ENCODE results near the gene PPIF. TPM values are rescaled to one million over a fixed set of nuclear protein-coding genes. Genes with fewer than 3 reads are reported as not detected.
A peak's percentile ranks its signal among the peaks of the same experiment; 100 is the strongest.

PPIF gene
- total and polyA plus RNA-seq, 2 experiments from 2014 or later = 86.6 to 143 TPM

DNA sequence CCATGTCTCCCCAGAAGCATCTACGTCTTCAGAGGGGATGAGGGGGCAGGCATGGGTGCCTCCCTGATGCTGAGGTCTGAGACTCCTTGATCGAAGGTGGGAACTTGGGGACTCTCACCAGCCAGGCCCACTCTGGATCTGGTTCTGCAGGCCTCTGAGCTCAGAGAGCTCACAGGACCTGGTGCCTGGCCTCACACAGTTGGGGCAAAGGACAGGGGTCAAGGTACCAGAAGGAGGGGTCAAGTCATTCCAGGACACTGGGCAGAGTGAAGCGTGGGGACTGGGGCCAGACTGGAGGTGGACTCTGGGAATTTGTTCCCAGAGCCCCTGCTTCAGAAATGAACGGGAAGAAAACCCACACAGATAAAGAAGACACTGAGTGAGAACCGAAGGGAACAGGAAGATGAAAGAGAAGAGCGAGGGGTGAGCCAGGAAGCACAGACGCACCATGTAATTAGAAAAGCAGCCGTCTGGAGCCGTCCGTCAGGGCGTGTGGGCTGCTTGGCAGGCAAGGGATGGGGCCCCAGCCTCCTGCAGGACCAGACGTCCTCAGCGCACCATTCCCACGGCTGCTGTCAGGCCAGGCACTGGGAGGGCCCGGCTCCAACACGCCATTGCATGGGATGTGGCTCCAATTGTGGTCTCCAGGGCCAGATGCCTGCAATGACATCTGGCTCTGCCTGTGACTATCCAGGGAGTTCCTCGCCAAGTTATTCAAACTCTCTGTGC is 50.5 kb downstream of the PPIF start:
- H3K27me3 ChIP-seq = no peaks in the 10 kb centered on the region
- peak overlapping the region; percentile 96 for H3K27ac ChIP-seq
- TF ChIP-seq, protein P1, sequence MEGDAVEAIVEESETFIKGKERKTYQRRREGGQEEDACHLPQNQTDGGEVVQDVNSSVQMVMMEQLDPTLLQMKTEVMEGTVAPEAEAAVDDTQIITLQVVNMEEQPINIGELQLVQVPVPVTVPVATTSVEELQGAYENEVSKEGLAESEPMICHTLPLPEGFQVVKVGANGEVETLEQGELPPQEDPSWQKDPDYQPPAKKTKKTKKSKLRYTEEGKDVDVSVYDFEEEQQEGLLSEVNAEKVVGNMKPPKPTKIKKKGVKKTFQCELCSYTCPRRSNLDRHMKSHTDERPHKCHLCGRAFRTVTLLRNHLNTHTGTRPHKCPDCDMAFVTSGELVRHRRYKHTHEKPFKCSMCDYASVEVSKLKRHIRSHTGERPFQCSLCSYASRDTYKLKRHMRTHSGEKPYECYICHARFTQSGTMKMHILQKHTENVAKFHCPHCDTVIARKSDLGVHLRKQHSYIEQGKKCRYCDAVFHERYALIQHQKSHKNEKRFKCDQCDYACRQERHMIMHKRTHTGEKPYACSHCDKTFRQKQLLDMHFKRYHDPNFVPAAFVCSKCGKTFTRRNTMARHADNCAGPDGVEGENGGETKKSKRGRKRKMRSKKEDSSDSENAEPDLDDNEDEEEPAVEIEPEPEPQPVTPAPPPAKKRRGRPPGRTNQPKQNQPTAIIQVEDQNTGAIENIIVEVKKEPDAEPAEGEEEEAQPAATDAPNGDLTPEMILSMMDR (IDR thresholded peaks at IDR 0.05; ENCODE audit: low read depth, low read length) = no peak
- no peak overlapping the region for H3K4me3 ChIP-seq
- peaks cover 44% of the 10 kb centered on the region for H3K4me1 ChIP-seq (ENCODE audit: low read depth)
- peaks cover 5% of the 10 kb centered on the region for H3K36me3 ChIP-seq
- peak in 1 of 2 donors; percentile 74 for DNase-seq (ENCODE audit: low read depth in 1 of 2, low spot score in 1 of 2)
- no peaks in the 10 kb centered on the region for H3K9me3 ChIP-seq (ENCODE audit: low read depth)

DNA sequence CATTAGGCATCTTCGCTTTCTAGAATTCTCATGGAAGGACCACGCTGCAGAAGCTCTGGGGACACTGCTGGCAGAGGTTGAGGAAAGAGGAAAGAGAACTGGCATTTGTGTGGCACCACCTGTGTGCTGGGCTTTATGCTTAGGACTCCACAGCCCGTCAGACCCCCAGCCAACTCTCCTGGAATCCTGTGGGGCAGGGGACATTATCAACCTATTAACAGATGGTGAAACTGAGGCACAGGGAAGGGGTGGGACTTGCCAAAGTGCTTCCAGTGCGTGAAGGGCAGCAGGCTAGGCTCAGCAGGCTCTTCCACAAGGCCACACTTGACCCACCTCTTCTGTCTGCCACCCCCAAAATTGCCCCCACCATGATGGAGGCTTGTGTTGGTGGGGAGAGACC is 51.4 kb downstream of the PPIF start:
- TF ChIP-seq, protein P1 (IDR thresholded peaks at IDR 0.05; ENCODE audit: low read depth, low read length) = no peak
- no peaks in the 10 kb centered on the region for H3K9me3 ChIP-seq (ENCODE audit: low read depth)
- peak overlapping the region; percentile 96 for H3K27ac ChIP-seq
- H3K36me3 ChIP-seq = peaks cover 5% of the 10 kb centered on the region
- H3K4me3 ChIP-seq = no peak overlapping the region
- DNase-seq (ENCODE audit: low read depth in 1 of 2, low spot score in 1 of 2) = no peak
- H3K27me3 ChIP-seq = no peaks in the 10 kb centered on the region
- H3K4me1 ChIP-seq (ENCODE audit: low read depth) = peaks cover 54% of the 10 kb centered on the region

DNA sequence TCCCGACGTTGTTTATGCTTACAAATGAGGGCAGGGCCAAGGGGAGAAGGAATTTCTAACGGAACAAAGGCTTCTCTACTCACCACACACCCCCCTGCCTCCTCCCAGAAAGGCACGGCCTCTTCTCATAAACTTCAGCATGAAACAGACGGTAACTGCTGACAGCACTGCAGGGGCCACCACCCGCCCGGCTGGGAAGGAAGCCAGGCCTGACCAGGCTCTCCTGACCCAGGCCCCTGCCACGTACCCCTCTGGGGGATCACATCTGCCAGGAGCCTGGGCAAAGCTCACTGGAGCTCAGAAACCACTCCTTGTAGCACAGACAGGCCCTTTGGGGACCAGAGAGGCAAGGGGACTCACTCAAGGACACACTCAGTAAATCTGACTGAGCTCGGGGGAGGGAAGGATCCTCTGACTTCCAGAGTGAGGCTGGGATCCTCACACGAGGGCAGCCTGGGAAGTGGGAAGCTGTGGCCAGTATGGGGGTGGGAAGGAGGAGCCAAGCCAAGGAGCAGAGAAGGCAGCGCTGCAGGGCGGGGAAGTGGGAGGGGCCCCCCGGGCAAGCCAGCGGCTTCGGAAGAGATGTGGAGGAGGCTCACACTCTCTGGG is 52.1 kb downstream of the PPIF start:
- TF ChIP-seq, protein P1 (IDR thresholded peaks at IDR 0.05; ENCODE audit: low read depth, low read length) = no peak
- no peak overlapping the region for H3K4me3 ChIP-seq
- peaks cover 3% of the 10 kb centered on the region for H3K36me3 ChIP-seq
- peaks cover 60% of the 10 kb centered on the region for H3K4me1 ChIP-seq (ENCODE audit: low read depth)
- DNase-seq (ENCODE audit: low read depth in 1 of 2, low spot score in 1 of 2) = peak; percentile 76 to 99
- H3K27ac ChIP-seq = peak overlapping the region; percentile 96
- no peaks in the 10 kb centered on the region for H3K9me3 ChIP-seq (ENCODE audit: low read depth)
- no peaks in the 10 kb centered on the region for H3K27me3 ChIP-seq

DNA sequence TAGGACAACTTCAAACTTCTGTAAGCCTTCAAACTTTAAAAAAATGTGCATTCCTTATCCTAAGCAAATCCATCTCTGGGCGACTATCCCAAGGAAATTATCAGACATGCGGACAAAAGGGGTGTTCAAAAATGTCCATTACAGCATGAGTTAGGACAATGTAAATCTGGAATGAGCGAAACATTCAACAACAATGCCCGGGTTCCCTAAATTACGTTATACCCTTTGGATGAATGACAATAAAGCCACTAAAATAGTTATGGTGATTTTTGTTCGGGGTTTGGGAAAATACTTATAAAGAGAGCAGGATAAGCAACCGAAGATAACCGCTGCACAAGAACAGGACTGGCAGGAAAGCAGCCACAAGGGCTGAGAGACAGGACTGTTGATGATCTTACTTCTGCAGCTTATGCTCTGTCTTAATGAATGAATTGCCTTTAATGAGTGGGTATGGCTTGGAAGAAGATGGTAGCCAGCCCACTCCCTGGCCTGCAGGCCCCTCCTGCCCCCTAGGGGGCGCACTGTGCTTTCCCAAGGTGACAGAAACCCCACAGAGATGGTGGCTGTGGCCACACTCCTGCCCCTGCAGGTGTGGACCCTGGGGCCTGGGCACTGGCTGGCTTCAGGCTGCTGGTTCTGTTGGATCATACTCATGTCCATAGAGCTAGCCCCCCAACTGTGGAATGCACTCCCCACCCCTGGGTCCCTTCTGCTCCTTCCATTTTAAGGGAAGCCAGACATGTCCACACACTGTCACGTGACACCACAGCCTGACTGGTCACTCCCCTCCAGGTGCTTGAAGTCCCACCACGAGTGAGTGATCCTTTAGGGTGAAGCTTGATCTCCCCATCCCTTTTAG is 53.1 kb downstream of the PPIF start:
- H3K9me3 ChIP-seq (ENCODE audit: low read depth) = no peaks in the 10 kb centered on the region
- H3K4me1 ChIP-seq (ENCODE audit: low read depth) = peaks cover 71% of the 10 kb centered on the region
- DNase-seq (ENCODE audit: low read depth in 1 of 2, low spot score in 1 of 2) = peak; percentile 57 to 76
- TF ChIP-seq, protein P1 (IDR thresholded peaks at IDR 0.05; ENCODE audit: low read depth, low read length) = peak; percentile 82
- peak overlapping the region; percentile 96 for H3K27ac ChIP-seq
- no peak overlapping the region for H3K4me3 ChIP-seq
- no peaks in the 10 kb centered on the region for H3K27me3 ChIP-seq
- peaks cover 3% of the 10 kb centered on the region for H3K36me3 ChIP-seq

DNA sequence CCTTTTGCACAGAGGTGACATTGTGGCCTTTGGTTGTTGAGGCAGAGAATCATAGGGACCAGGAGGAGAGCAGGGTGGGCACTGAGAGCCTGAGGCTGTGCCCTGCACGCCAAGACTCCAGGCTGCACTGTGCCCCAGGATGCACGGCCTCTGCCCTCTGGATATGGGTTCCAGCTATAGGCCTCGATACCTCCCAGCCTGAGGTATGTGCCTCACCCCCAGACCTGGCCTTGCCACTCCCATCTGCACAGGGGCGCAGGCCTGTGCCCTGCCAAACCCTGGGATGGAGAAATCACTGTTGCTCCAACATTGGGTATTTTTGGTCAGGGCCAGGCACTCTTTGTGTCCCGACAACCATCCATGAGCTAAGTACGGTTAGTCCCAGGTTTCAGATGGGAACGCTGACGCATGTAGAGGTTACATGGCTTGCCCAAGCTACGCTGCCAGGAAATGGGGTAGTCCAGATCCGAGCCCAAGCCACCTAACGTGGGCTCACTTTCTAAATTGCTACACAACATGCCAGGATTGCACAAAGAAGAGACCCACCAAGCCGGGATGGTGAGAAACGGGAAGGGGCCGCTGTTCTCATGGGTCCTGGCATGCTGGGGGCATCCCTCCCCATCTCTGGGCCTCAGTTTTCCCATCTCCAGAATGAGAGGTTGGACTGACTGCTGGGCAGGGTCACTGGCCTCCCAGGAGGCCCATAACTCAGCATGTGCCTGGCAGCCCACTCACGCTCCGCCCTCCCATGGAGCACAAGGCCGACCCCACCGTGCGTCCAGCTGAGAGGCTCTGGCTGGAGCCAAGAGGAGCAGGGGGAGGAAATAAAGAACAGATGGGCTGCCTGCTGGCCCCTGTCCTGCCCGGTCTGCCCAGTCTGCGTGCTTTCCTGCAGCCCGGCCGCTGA is 54.0 kb downstream of the PPIF start:
- Histone ChIP-seq H3K4me3 (no peak overlapping the region), H3K4me1 (ENCODE audit: low read depth) (peaks cover 80% of the 10 kb centered on the region), H3K27me3 (no peaks in the 10 kb centered on the region), H3K27ac (peak overlapping the region; percentile 41), H3K36me3 (peaks cover 3% of the 10 kb centered on the region), H3K9me3 (ENCODE audit: low read depth) (no peaks in the 10 kb centered on the region)
- DNase-seq (ENCODE audit: low read depth in 1 of 2, low spot score in 1 of 2) = peak in 1 of 2 donors; percentile 89
- TF ChIP-seq, protein P1 (IDR thresholded peaks at IDR 0.05; ENCODE audit: low read depth, low read length) = no peak

Data from cardiac muscle cell (in vitro differentiated cells and primary cell).